Left kidney (tissue), 2 donors: ENCODE data around the gene M1AP. TPM values are rescaled to one million over a fixed set of nuclear protein-coding genes. Genes with fewer than 3 reads are reported as not detected.
"Not testable (repeated sequence)": the region's sequence is repeated elsewhere in the genome, so short reads cannot be mapped to it uniquely, and the experiment has no call there.

Experiments
- DNase-seq: peaks from one replicate; pipeline ENCODE4 v3.0.0-alpha.2; 2013
- polyA plus RNA-seq: library from polyadenylated mRNA; unstranded; fragments of 120-200 nt; gene quantifications from one replicate; pipeline ENCODE4 v1.2.1, GENCODE V29; 2013; ENCODE audit not compliant: insufficient read length

Gene M1AP
- polyA plus RNA-seq, 1 donor = 1.0 TPM

GRCh38 chr2:74566076-74566753 lies 81.9 kb downstream of the M1AP start:
- DNase-seq = no peak

DNA sequence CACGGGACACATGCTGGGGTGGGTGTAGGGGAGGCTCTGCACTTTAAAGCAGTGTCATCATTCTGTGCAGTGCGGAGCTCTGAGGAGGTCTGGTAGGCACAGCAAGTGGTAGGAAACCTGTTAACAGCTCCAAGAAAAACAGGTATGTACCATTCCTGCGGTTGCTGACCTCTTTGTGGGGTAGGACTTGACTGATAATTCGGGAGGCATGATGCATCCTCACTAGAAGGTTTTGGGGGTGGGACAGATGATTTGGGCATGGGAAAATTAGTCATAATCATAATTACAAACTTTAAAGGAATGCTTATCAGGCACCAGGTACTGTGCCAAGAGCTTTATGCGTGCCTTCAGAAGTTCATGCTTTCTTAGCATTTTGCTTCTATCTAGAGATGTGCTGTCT lies 83.9 kb downstream of the M1AP start:
- no peak for DNase-seq

- DNase-seq = no peak
Measured at GRCh38 chr2:74562126-74562775, 85.9 kb downstream of the M1AP start.

DNA sequence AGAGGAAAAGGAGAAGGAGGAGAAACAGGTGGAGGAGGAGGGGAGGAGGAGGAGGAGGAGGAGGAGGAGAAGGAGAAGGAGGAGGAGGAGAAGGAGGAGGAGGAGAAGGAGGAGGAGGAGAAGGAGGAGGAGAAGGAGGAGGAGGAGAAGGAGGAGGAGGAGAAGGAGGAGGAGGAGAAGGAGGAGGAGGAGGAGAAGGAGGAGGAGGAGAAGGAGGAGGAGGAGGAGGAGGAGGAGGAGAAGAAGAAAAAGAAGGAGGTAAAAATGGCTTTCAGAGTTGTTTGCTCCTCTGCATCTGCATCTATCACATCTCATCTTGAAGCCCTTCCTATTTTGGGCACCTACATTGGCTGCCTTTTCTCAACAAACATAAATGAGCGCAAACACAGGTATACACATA lies 87.1 kb downstream of the M1AP start:
- not testable (repeated sequence) for DNase-seq

DNA sequence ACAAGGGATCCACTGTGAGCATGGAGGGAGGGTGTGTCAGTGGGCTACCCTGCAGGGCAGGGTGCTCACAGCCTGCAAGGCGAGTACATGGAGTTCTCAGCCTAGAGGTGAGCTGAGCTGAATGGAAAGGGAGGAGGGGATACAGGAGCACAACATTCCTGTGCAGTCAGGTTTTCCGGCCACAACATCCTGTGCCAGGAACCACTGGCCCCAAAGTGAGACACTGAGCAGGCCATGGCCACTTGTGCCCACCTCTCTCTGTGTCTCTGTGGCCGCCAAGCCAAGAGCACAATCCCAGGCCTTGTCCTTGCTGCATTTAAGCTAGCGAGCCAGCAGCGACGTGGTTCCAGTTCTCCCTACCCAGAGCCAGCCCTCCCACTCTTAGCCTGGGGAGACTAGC lies 87.5 kb downstream of the M1AP start:
- no peak for DNase-seq

- DNase-seq = no peak
Measured at GRCh38 chr2:74559912-74560311, 88.2 kb downstream of the M1AP start.

- no peak for DNase-seq
Measured at GRCh38 chr2:74558284-74559230, 89.6 kb downstream of the M1AP start.

DNA sequence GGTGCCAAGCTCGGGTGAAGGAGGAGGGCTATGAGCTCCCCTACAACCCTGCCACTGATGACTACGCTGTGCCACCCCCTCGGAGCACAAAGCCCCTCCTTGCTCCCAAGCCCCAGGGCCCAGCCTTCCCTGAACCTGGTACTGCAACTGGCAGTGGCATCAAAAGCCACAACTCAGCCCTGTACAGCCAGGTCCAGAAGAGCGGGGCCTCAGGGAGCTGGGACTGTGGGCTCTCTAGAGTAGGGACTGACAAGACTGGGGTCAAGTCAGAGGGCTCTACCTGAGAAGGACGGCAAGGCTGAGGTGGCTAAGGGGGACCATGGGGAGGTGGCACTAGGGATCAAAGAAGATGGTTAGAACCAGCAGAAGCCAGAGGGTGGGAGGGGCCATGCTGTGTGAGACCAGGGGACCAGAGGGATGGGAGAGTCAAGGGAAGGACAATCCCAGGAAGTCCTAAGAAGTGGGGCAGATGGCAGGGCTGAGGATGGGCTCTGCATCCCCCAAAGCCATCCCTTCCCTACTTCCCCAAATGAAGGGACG lies 91.2 kb downstream of the M1AP start:
- no peak for DNase-seq

GRCh38 chr2:74556159-74556558 lies 92.0 kb downstream of the M1AP start:
- DNase-seq = no peak

GRCh38 chr2:74555610-74556103 lies 92.5 kb downstream of the M1AP start:
- no peak for DNase-seq

DNA sequence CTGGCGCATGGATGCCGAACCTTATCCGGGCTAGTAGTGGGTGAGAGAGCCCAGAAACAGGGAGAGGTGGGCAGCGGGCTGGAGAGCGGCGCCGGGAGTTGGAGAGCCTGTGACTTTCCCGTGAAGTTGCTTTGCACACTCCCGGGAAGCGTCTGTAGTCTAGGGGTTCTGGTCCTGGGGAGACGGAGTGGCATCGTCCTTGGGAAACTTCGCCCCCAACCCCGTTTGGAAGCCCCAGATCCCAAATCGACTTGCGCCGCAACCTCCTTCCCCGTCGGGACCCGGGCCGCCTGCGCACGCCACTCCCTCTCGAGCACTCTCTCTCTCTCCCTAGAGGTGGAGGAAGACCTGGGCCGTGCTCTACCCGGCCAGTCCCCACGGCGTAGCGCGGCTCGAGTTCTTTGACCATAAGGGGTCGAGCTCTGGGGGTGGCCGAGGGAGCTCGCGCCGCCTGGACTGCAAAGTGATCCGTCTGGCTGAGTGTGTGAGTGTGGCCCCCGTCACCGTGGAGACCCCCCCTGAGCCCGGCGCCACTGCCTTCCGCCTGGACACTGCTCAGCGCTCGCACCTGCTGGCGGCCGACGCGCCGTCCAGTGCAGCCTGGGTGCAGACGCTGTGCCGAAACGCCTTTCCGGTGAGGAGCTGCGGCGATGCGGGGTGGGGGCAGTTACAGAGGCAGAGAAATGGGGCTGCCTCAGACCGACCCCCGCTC lies 93.2 kb downstream of the M1AP start:
- no peak for DNase-seq

DNA sequence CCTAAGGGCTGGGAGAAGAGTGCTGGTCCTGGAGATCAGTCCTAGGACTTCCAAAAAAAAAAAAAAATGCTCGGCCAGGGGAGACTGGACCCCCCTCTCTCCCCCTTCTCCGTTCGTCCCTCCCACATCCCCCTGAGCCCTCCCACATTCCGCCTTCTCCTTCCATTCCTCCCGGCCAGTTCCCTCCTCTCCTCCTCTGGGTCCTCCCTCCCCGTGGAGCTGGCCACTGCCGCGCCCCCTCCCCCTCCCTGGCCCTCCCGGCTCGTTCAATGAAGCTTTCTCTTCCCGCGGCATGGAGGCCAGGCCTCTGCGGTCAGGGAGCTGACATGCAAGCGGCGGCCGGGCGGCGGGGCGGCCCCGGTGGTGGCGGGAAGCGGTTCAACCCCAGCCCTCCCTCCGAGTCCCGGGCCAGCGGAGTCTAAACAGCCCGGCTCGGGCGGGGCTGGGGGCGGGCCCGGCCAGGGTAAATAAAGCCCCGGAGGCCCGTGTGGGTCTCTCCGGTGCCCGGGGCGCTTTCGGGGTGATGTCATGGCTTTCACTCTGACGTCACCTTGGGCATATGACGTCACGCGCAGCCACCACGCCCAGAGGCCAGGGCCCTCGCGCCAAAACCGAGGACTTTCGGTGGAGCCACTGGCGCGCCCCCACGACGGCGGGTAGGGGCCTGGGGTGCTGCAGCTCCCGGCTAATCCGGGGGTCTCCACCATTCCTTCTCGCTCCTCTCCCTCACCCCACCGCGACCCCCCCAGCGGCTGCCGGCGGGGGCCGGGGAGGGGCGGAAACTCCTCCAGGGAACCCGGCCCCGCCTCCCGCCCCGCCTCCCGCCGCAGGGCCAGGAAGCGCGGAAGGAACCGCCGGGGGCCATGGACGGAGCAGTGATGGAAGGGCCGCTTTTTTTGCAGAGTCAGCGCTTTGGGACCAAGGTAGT lies 94.0 kb downstream of the M1AP start, which contains the start of the genes DOK1 and LOXL3:
Gene DOK1 (plus strand): TSS at position 829 of the 928 bp plus-strand sequence. CDS start 35 bp downstream, at position 864.
Gene LOXL3 (minus strand): TSS at position 51 of the 928 bp plus-strand sequence. CDS start 1,308 bp downstream, outside the sequence.
- peak; percentile 91 for DNase-seq

- no peak for DNase-seq
Measured at GRCh38 chr2:74552914-74553811, 95.0 kb downstream of the M1AP start.

DNA sequence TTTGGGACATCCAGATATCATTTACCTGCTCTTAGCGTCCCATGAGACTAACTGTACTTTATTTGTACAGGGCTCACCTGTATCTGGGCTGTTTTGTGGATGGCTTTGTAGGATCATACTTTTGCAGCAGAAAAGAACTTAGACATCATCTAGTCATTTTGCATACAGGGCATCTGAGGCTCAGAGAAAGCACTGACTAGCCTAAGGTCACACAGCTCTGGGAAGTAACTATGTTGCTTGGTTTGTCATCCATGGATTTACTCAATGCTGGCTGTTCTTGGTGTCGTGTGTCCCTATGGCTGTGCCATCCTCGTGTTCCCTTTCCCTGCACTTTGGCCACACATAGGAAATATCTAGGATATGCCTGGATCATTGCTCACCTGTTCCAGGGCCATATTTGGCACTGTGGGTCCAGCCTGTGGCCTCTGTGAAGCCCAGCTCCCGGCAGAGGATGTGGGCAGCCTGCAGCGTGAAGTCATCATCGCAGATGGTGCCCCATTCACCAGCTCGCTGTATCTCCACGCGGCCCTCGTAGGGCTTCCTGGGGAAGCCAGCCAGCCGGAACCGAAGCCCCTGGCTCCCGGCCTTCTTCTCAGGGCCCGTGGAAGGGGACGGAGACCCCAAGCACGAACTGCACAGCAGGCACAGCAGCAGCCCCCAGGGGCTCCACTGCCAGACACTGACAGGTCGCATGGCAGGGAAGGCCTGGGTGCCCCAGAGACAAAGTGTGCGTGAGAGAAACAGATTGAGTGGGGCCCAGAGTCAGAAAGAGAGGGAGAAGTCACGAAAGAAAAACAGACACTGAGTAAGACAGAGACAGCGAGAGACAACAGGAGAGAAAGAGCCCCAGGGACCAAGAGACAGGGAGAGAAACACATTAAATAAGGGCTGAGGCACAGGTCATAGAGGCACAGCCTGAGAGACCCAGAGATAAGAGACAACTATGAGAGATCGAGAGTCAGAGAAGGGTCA lies 95.9 kb downstream of the M1AP start:
- DNase-seq = no peak

DNA sequence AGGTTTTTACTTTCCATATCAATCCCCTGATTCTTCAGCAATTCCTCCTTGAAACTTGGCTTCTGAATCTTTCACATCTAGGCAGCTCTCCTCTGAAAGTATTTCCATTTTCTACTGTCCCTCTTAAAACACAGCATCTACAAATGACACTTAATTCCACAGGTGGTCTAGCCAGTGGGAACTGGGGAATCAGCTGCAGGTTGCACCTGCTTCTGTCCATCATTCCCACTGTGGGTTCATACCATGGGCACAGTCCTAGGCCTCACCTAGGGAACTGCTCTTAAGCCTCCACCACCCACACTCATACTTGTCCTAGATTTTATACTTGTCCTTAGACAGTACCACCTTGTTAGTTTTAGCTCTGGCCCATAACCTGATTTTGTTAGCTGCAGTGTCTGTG lies 96.6 kb downstream of the M1AP start:
- DNase-seq = no peak

DNA sequence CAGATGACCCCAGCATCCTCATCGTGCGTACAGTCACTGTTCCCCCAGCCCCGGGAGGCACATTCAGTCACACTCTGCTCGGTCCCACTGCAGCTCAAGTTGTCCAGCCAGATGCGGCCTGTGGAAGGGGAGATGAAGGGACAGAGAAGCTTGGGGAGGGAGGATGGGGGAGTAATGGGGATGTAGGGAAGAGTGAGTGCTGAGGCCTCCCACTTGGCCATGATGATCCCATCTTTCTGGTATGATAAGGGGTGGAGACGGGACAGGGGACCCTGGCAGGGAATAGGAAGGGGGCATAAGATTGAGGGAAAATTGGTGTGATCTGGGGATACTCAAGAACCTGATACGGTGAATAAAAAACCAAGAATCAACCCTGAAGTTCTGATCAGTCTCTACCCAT lies 97.9 kb downstream of the M1AP start:
- DNase-seq = no peak

- peak; percentile 37 for DNase-seq
Measured at GRCh38 chr2:74548900-74549826, 99.0 kb downstream of the M1AP start.
